Nephron progenitor cell (in vitro differentiated cells): ENCODE results near the gene FLRT2.
A peak's percentile ranks its signal among the peaks of the same experiment; 100 is the strongest.

Experiments
- DNase-seq: peaks from one replicate; pipeline ENCODE4 v3.0.0; 2021
- H3K27ac Mint-ChIP-seq: 2 replicates; pipeline ENCODE4 v1.8.0; 2021; ENCODE audit warnings: mild to moderate bottlenecking, moderate library complexity, mixed read lengths
- H3K27me3 Mint-ChIP-seq: 2 replicates; pipeline ENCODE4 v1.8.0; 2021; ENCODE audit warnings: mild to moderate bottlenecking, low read depth, mixed read lengths; ENCODE audit not compliant: poor library complexity
- H3K36me3 Mint-ChIP-seq: 2 replicates; pipeline ENCODE4 v1.8.0; 2021; ENCODE audit warnings: low read depth, mixed read lengths
- H3K4me1 Mint-ChIP-seq: 2 replicates; pipeline ENCODE4 v1.8.0; 2021; ENCODE audit warnings: mixed read lengths
- H3K4me3 Mint-ChIP-seq: 2 replicates; pipeline ENCODE4 v1.8.0; 2021; ENCODE audit warnings: mild to moderate bottlenecking, moderate library complexity, mixed read lengths
- H3K9me3 Mint-ChIP-seq: 2 replicates; pipeline ENCODE4 v1.8.0; 2021; ENCODE audit warnings: mild to moderate bottlenecking, moderate library complexity, mixed read lengths
- TF ChIP-seq, protein P1 (sequence below): fragments of 200-600 bp; sonication (generic); IDR thresholded peaks from 2 replicates; pipeline ENCODE4 v1.5.0; 2021; ENCODE audit warnings: antibody characterized with exemption

The FLRT2 gene

GRCh38 chr14:85596562-85596961 is 66.6 kb downstream of the FLRT2 start:
- DNase-seq: no peak
- H3K4me1 Mint-ChIP-seq: peaks cover 29% of the 10 kb centered on the region
- peaks cover 47% of the 10 kb centered on the region for H3K36me3 Mint-ChIP-seq
- H3K27ac Mint-ChIP-seq: no peak overlapping the region
- H3K4me3 Mint-ChIP-seq: no peak overlapping the region
- H3K27me3 Mint-ChIP-seq: no peaks in the 10 kb centered on the region
- H3K9me3 Mint-ChIP-seq: no peaks in the 10 kb centered on the region
- TF ChIP-seq, protein P1, sequence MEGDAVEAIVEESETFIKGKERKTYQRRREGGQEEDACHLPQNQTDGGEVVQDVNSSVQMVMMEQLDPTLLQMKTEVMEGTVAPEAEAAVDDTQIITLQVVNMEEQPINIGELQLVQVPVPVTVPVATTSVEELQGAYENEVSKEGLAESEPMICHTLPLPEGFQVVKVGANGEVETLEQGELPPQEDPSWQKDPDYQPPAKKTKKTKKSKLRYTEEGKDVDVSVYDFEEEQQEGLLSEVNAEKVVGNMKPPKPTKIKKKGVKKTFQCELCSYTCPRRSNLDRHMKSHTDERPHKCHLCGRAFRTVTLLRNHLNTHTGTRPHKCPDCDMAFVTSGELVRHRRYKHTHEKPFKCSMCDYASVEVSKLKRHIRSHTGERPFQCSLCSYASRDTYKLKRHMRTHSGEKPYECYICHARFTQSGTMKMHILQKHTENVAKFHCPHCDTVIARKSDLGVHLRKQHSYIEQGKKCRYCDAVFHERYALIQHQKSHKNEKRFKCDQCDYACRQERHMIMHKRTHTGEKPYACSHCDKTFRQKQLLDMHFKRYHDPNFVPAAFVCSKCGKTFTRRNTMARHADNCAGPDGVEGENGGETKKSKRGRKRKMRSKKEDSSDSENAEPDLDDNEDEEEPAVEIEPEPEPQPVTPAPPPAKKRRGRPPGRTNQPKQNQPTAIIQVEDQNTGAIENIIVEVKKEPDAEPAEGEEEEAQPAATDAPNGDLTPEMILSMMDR: no peak

GRCh38 chr14:85597701-85598100 is 67.8 kb downstream of the FLRT2 start:
- H3K27me3 Mint-ChIP-seq: no peaks in the 10 kb centered on the region
- peaks cover 35% of the 10 kb centered on the region for H3K4me1 Mint-ChIP-seq
- no peaks in the 10 kb centered on the region for H3K9me3 Mint-ChIP-seq
- no peak overlapping the region for H3K4me3 Mint-ChIP-seq
- no peak for DNase-seq
- TF ChIP-seq, protein P1: no peak
- no peak overlapping the region for H3K27ac Mint-ChIP-seq
- H3K36me3 Mint-ChIP-seq: peaks cover 47% of the 10 kb centered on the region

DNA sequence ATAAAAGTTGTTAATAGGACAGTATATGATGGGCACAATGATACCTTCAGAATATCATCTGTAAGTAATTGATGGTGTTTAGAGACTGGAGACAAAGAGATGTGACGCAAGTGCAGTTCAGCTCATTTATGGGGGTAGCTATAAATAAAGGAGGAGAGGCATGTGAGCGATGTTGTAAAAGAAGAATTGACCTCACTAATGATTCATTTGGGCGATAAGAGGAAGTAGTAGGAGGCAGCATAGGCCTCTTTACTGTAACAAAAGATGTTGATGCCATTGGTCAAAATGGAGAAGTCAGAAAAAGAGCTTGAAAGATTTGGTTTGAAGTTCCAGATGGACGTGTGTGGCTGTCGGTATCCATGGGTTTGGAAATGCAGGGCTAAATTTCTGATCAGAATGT is 70.0 kb downstream of the FLRT2 start:
- TF ChIP-seq, protein P1: no peak
- Mint-ChIP-seq H3K9me3 (no peaks in the 10 kb centered on the region), H3K27me3 (no peaks in the 10 kb centered on the region), H3K4me1 (peaks cover 55% of the 10 kb centered on the region), H3K36me3 (peaks cover 43% of the 10 kb centered on the region), H3K27ac (peak overlapping the region; percentile 9), H3K4me3 (no peak overlapping the region)
- no peak for DNase-seq

GRCh38 chr14:85601246-85601645 is 71.3 kb downstream of the FLRT2 start:
- no peak for DNase-seq
- no peak overlapping the region for H3K27ac Mint-ChIP-seq
- H3K36me3 Mint-ChIP-seq: peaks cover 30% of the 10 kb centered on the region
- H3K4me3 Mint-ChIP-seq: no peak overlapping the region
- no peaks in the 10 kb centered on the region for H3K9me3 Mint-ChIP-seq
- peaks cover 50% of the 10 kb centered on the region for H3K4me1 Mint-ChIP-seq
- H3K27me3 Mint-ChIP-seq: no peaks in the 10 kb centered on the region
- TF ChIP-seq, protein P1: no peak

DNA sequence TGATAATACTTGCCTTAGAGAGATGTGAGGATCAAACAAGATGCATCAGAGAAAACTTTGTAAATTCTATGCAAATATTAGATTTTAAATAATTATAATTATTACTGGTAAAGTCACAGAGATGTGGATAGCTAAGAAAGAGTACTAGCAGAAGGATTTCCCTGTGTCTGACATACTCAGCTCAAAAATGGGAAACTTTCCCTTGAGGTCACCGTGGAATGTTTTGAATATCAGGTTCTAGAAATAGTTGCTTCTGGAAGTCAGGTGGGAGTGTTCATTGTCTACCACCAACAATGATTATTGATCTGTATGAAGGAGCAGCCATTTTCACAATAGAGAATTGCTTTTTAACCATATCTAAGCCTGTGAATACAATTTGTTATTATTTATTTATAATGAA is 71.7 kb downstream of the FLRT2 start:
- no peak for DNase-seq
- no peaks in the 10 kb centered on the region for H3K9me3 Mint-ChIP-seq
- H3K4me1 Mint-ChIP-seq: peaks cover 48% of the 10 kb centered on the region
- H3K4me3 Mint-ChIP-seq: no peak overlapping the region
- TF ChIP-seq, protein P1: no peak
- H3K27me3 Mint-ChIP-seq: no peaks in the 10 kb centered on the region
- no peak overlapping the region for H3K27ac Mint-ChIP-seq
- peaks cover 25% of the 10 kb centered on the region for H3K36me3 Mint-ChIP-seq

DNA sequence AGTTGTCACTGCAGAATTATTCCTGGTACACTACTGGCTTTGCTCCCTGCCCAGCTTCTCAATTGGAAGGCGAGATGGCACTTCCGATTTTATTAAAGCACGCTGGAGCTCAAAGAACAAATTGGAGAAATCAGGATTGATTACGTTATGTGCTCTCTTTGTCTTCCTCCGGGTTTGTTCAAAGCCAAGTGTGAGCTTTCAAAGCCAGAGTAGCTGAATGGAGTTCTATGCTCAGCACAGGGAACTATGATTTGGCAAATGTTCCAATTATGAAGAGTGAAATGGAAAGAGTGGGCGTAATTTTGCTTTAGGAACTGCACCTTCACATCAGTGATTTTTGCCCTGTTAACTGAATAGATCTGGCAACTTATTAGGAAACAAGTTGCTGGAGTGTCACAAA is 72.4 kb downstream of the FLRT2 start:
- TF ChIP-seq, protein P1: no peak
- no peak for DNase-seq
- Mint-ChIP-seq H3K27me3 (no peaks in the 10 kb centered on the region), H3K27ac (no peak overlapping the region), H3K36me3 (peaks cover 25% of the 10 kb centered on the region), H3K4me3 (no peak overlapping the region), H3K9me3 (no peaks in the 10 kb centered on the region), H3K4me1 (peaks cover 48% of the 10 kb centered on the region)
